ENCODE results near the gene CYTH2. TPM values are rescaled to one million over a fixed set of nuclear protein-coding genes. Genes with fewer than 3 reads are reported as not detected.

CYTH2 gene
- total and polyA plus RNA-seq, 9 of the 15 experiments (the other 6 are each of a cell fraction or from before 2014, with no cell fraction given) = 1.8 to 45.2 (median 23.8) TPM

DNA sequence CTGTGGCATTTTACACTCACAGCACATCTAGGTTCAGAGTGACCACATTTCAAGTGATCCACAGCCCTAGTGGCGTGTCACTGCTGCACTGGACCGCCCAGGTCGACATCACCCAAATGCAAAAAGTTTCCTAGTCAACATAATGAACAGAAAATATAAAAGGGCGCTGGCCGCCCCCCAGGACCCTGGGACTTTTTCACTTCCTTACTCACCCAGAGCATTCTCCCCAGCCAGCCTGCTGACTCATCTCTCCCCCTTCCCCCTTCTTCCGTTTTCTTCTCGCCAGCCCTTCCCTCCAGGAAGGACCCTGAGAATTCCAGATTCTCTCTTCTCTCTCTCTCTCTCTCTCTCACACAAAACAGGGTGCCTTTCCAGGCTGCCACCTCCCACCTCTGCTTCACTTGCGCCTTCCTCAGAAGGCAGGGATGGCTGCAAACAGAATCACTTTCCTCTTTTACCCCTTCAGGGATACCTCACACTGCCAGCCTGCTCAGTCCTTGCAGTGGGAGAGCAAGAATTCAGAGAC, 44.4 kb upstream of the CYTH2 start (continued):
- TF ChIP-seq, protein P1, sequence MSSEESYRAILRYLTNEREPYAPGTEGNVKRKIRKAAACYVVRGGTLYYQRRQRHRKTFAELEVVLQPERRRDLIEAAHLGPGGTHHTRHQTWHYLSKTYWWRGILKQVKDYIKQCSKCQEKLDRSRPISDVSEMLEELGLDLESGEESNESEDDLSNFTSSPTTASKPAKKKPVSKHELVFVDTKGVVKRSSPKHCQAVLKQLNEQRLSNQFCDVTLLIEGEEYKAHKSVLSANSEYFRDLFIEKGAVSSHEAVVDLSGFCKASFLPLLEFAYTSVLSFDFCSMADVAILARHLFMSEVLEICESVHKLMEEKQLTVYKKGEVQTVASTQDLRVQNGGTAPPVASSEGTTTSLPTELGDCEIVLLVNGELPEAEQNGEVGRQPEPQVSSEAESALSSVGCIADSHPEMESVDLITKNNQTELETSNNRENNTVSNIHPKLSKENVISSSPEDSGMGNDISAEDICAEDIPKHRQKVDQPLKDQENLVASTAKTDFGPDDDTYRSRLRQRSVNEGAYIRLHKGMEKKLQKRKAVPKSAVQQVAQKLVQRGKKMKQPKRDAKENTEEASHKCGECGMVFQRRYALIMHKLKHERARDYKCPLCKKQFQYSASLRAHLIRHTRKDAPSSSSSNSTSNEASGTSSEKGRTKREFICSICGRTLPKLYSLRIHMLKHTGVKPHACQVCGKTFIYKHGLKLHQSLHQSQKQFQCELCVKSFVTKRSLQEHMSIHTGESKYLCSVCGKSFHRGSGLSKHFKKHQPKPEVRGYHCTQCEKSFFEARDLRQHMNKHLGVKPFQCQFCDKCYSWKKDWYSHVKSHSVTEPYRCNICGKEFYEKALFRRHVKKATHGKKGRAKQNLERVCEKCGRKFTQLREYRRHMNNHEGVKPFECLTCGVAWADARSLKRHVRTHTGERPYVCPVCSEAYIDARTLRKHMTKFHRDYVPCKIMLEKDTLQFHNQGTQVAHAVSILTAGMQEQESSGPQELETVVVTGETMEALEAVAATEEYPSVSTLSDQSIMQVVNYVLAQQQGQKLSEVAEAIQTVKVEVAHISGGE (CRISPR knock-in tag; IDR thresholded peaks at IDR 0.05) = peak in 1 of 3 experiments; percentile 40; a peak in 1 of 6 replicates
- TF ChIP-seq FOSL1 (tag; conservative IDR thresholded peaks at IDR 0.05) (peak; percentile 82), ZBTB33 (CRISPR knock-in tag; IDR thresholded peaks at IDR 0.05) (no peak), SNAPC5 (CRISPR knock-in tag; IDR thresholded peaks at IDR 0.05) (no peak), EP300 (IDR thresholded peaks at IDR 0.05; ENCODE audit: low read length) (peak; percentile 19; the same call in 1 of the 2 replicates), HDAC1 (IDR thresholded peaks at IDR 0.05) (peak in 1 of 2 experiments; percentile 54; a peak in 1 of 4 replicates), XRCC4 (IDR thresholded peaks at IDR 0.05; ENCODE audit: extremely low read depth, insufficient read depth, insufficient read length) (no peak), RBM34 (IDR thresholded peaks at IDR 0.05; ENCODE audit: borderline replicate concordance, insufficient read depth, low read length) (no peak), ZNF79 (CRISPR knock-in tag; IDR thresholded peaks at IDR 0.05; ENCODE audit: low read depth) (no peak), FOXA3 (CRISPR knock-in tag; conservative IDR thresholded peaks at IDR 0.05 in 1 of 2, IDR thresholded peaks at IDR 0.05 in 1 of 2) (no peak), BRD9 (IDR thresholded peaks at IDR 0.05; ENCODE audit: low read depth, partially characterized antibody) (peak; percentile 73), EP400 (IDR thresholded peaks at IDR 0.05) (peak; percentile 54), PRMT5 (CRISPR knock-in tag; IDR thresholded peaks at IDR 0.05) (no peak), SMAD4 (CRISPR knock-in tag; conservative IDR thresholded peaks at IDR 0.05) (peak; percentile 52), PHF21A (IDR thresholded peaks at IDR 0.05; ENCODE audit: borderline replicate concordance, low read depth) (no peak), NFIC (IDR thresholded peaks at IDR 0.05) (no peak)

Data from K562 (cell line).